HCT116 (cell line): ENCODE measurements around the gene CRMP1. TPM values are rescaled to one million over a fixed set of nuclear protein-coding genes. Genes with fewer than 3 reads are reported as not detected.

ENCODE experiments used
- ATAC-seq: fragments of 200-7000 bp; cut with Tn5 transposase; 2 replicates; pipeline ENCODE4 v1.9.1; 2020; ENCODE audit warnings: mild to moderate bottlenecking, moderate library complexity
- BruUV-seq: library from RNA; stranded (reverse); fragments of 400-500 nt; replicated peaks from 2 replicates; lab custom pipeline; 2021; lab: Mats Ljungman, UMichigan
- CTCF ChIA-PET: fragments of 300-600 bp; sonication (Branson Sonifier 250); formaldehyde crosslinking; loops from one replicate; lab custom pipeline; 2021; ENCODE audit warnings: antibody characterized with exemption; lab: Charles Lee
- POLR2A ChIA-PET: fragments of 300-600, 350-600 bp; sonication (Branson Sonifier 250); formaldehyde crosslinking; loops from one replicate; lab custom pipeline; 2021; ENCODE audit warnings: antibody characterized with exemption; lab: Charles Lee
- RAD21 ChIA-PET, 2 experiments: fragments of 300-600 bp; sonication (Branson Sonifier 250); formaldehyde crosslinking; loops; one replicate each; lab custom pipeline; 2023; ENCODE audit warnings: low total read pairs in 2 of 2; ENCODE audit not compliant: uncharacterized antibody in 2 of 2, unreplicated experiment in 2 of 2, low non-redundant PET in 1 of 2; lab: Charles Lee
- DNase-seq: peaks from one replicate; pipeline ENCODE4 v3.0.0-alpha.2; 2010; ENCODE audit warnings: low read depth, low spot score
- H2AFZ ChIP-seq: fragments of 200-600 bp; shearing (Covaris generic), sonication (generic); 2 replicates; pipeline ENCODE4 v1.6.1; 2017; ENCODE audit warnings: low read depth, mixed run types, mixed read lengths, antibody characterized with exemption, low read length; ENCODE audit not compliant: poor library complexity, severe bottlenecking
- H3K27ac ChIP-seq: 2 replicates; pipeline ENCODE4 v1.5.1; 2012; ENCODE audit warnings: low read depth, low read length
- H3K27me3 ChIP-seq: fragments of 200-600 bp; sonication (generic); 2 replicates; pipeline ENCODE4 v1.6.1; 2016; ENCODE audit warnings: mixed run types, low read length, mixed read lengths; ENCODE audit not compliant: insufficient read depth
- H3K36me3 ChIP-seq, 2 experiments: fragments of 200-500 bp in 1 of 2; fragments of 200-600 bp in 1 of 2; sonication (Bioruptor generic) in 1 of 2; sonication (generic) in 1 of 2; 2 replicates each; pipeline versions ENCODE4 v1.5.1 to v1.6.1; 2014 to 2016; ENCODE audit warnings: low read length in 2 of 2, inconsistent platforms in 1 of 2, mixed read lengths in 1 of 2, mixed run types in 1 of 2; ENCODE audit not compliant: insufficient read depth in 2 of 2, control insufficient read depth in 1 of 2
- H3K4me1 ChIP-seq, 2 experiments: fragments of 200-600 bp in 1 of 2; sonication (generic) in 1 of 2; 2 replicates each; pipeline versions ENCODE4 v1.5.1 to v1.6.1; 2012 to 2017; ENCODE audit warnings: low read length in 2 of 2, inconsistent platforms in 1 of 2, mild to moderate bottlenecking in 1 of 2, mixed read lengths in 1 of 2, mixed run types in 1 of 2, moderate library complexity in 1 of 2; ENCODE audit not compliant: insufficient read depth in 2 of 2, control insufficient read depth in 1 of 2
- H3K4me2 ChIP-seq: fragments of 200-600 bp; sonication (generic); 2 replicates; pipeline ENCODE4 v1.6.1; 2017; ENCODE audit warnings: mixed run types, low read length, mixed read lengths
- H3K4me3 ChIP-seq, 2 experiments: fragments of 200-600 bp in 1 of 2; sonication (generic) in 1 of 2; replicated peaks in 1 of 2; 2 replicates each; pipeline ENCODE4 v1.5.1; 2011 to 2016; ENCODE audit warnings: low read length in 2 of 2, control low read depth in 1 of 2, low read depth in 1 of 2, mild to moderate bottlenecking in 1 of 2, mixed read lengths in 1 of 2, mixed run types in 1 of 2
- H3K79me2 ChIP-seq: fragments of 200-600 bp; sonication (generic); 2 replicates; pipeline ENCODE4 v1.6.1; 2017; ENCODE audit warnings: mild to moderate bottlenecking, mixed run types, low read length, moderate library complexity, mixed read lengths; ENCODE audit not compliant: insufficient read depth
- H3K9ac ChIP-seq: fragments of 200-600 bp; sonication (generic); 2 replicates; pipeline ENCODE4 v1.6.1; 2016; ENCODE audit warnings: low read length, mixed read lengths
- H3K9me2 ChIP-seq: fragments of 200-600 bp; sonication (generic), shearing (Covaris generic); 2 replicates; pipeline ENCODE4 v1.6.1; 2017; ENCODE audit warnings: mixed run types, mild to moderate bottlenecking, moderate library complexity; ENCODE audit not compliant: insufficient read depth
- H3K9me3 ChIP-seq, 2 experiments: fragments of 200-500 bp in 1 of 2; fragments of 200-600 bp in 1 of 2; sonication (Bioruptor generic) in 1 of 2; sonication (generic) in 1 of 2; 2 replicates each; pipeline ENCODE4 v1.6.1; 2014 to 2017; ENCODE audit warnings: low read length in 2 of 2, mixed read lengths in 2 of 2, inconsistent platforms in 1 of 2, low read depth in 1 of 2, mild to moderate bottlenecking in 1 of 2, mixed run types in 1 of 2, moderate library complexity in 1 of 2; ENCODE audit not compliant: control insufficient read depth in 1 of 2, insufficient read depth in 1 of 2
- H4K20me1 ChIP-seq: fragments of 200-600 bp; sonication (generic), shearing (Covaris generic); 2 replicates; pipeline ENCODE4 v1.6.1; 2017; ENCODE audit warnings: mixed run types, mild to moderate bottlenecking, moderate library complexity; ENCODE audit not compliant: insufficient read depth
- CBX3 ChIP-seq: IDR thresholded peaks from 2 replicates; pipeline ENCODE4 v1.6.1; 2012; ENCODE audit warnings: low read depth
- EGR1 ChIP-seq: IDR thresholded peaks from 2 replicates; pipeline ENCODE4 v1.6.1; 2012; ENCODE audit warnings: low read depth
- ELF1 ChIP-seq: IDR thresholded peaks from 2 replicates; pipeline ENCODE4 v1.6.1; 2012; ENCODE audit warnings: low read depth, borderline replicate concordance
- EZH2phosphoT487 ChIP-seq: fragments of 200-600 bp; IDR thresholded peaks from 2 replicates; pipeline ENCODE4 v1.6.1; 2018; ENCODE audit warnings: antibody characterized with exemption, borderline replicate concordance
- FOSL1 ChIP-seq: IDR thresholded peaks from 2 replicates; pipeline ENCODE4 v1.6.1; 2012; ENCODE audit warnings: low read depth
- SIN3A ChIP-seq: IDR thresholded peaks from 2 replicates; pipeline ENCODE4 v1.6.1; 2012; ENCODE audit warnings: low read depth
- ZFX ChIP-seq: fragments of 450-650 bp; IDR thresholded peaks from 2 replicates; pipeline ENCODE4 v1.6.1; 2017
- ZNF274 ChIP-seq: fragments of 200-500 bp; sonication (Bioruptor generic); IDR thresholded peaks from 2 replicates; pipeline ENCODE4 v1.6.1; 2014; ENCODE audit warnings: mild to moderate bottlenecking, low read depth, low read length, inconsistent platforms
- intact Hi-C: fragments of 100-400 bp; cut with micrococcal nuclease; formaldehyde crosslinking; loops from 2 replicates; pipeline ENCODE4 v1.10.0; 2022
- total RNA-seq: library from RNA; stranded (reverse); gene quantifications from one replicate; pipeline ENCODE4 v1.2.1, GENCODE V29; 2021; ENCODE audit not compliant: unreplicated experiment
- TF ChIP-seq, protein P1 (sequence below): IDR thresholded peaks from 2 replicates; pipeline ENCODE4 v1.6.1; 2012
- TF ChIP-seq, protein P2 (sequence below): IDR thresholded peaks from 2 replicates; pipeline ENCODE4 v1.6.1; 2011; ENCODE audit warnings: mild to moderate bottlenecking, low read length, moderate library complexity; ENCODE audit not compliant: insufficient replicate concordance; ENCODE audit errors: extremely low read depth

Gene CRMP1
- total RNA-seq, 1 experiment from 2014 or later = not detected

DNA sequence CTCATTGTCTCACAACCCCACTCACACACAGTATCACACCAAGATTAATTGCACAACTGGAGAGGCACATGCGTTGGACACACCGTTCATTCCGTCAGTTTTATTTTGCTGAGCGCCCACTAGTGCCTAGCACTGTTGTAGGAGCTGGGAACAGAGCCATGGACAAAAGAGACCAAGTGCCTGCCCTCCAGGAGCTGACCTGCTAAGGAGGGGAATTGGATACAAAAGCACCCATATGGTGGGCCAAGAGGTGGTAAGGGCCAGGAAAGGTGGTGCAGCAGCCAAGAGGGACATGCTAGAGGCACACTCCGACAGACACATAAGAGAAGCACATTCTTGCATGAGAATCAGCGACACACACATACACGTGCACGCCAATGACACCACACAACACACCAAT is 705 bp upstream of the CRMP1 start:
- no TSS peak for BruUV-seq
- peaks cover 40% of the 10 kb centered on the region for H3K27me3 ChIP-seq
- ChIA-PET RAD21 (no interaction called here), CTCF (no interaction called here)
- DNase-seq = no peak
- intact Hi-C loops = no loop called here
- H3K9ac ChIP-seq = no peak overlapping the region
- no peak for TF ChIP-seq ZFX
- no peak for TF ChIP-seq SIN3A
- TF ChIP-seq, protein P1, sequence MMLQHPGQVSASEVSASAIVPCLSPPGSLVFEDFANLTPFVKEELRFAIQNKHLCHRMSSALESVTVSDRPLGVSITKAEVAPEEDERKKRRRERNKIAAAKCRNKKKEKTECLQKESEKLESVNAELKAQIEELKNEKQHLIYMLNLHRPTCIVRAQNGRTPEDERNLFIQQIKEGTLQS = no peak
- no peak for TF ChIP-seq FOSL1
- no peak for TF ChIP-seq EGR1
- TF ChIP-seq ZNF274 = no peak
- TF ChIP-seq EZH2phosphoT487 = no peak
- TF ChIP-seq, protein P2, sequence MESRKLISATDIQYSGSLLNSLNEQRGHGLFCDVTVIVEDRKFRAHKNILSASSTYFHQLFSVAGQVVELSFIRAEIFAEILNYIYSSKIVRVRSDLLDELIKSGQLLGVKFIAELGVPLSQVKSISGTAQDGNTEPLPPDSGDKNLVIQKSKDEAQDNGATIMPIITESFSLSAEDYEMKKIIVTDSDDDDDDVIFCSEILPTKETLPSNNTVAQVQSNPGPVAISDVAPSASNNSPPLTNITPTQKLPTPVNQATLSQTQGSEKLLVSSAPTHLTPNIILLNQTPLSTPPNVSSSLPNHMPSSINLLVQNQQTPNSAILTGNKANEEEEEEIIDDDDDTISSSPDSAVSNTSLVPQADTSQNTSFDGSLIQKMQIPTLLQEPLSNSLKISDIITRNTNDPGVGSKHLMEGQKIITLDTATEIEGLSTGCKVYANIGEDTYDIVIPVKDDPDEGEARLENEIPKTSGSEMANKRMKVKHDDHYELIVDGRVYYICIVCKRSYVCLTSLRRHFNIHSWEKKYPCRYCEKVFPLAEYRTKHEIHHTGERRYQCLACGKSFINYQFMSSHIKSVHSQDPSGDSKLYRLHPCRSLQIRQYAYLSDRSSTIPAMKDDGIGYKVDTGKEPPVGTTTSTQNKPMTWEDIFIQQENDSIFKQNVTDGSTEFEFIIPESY = no peak
- no peak for TF ChIP-seq CBX3
- no peak for TF ChIP-seq ELF1
- TF ChIP-seq, all 23 proteins: peak for 0
- Histone ChIP-seq H3K9me3 (no peaks in the 10 kb centered on the region), H3K4me2 (no peak overlapping the region), H3K36me3 (no peaks in the 10 kb centered on the region), H2AFZ (no peak overlapping the region), H3K4me3 (no peak overlapping the region), H3K79me2 (no peaks in the 10 kb centered on the region), H4K20me1 (no peaks in the 10 kb centered on the region), H3K9me2 (no peaks in the 10 kb centered on the region), H3K27ac (no peak overlapping the region), H3K4me1 (no peaks in the 10 kb centered on the region)
- POLR2A ChIA-PET = no interaction called here
- no peak for ATAC-seq
